ENCODE results near the gene ZC3H4. TPM values are rescaled to one million over a fixed set of nuclear protein-coding genes. Genes with fewer than 3 reads are reported as not detected.

Gene ZC3H4
- total RNA-seq, 1 experiment from 2014 or later = 51.9 TPM

DNA sequence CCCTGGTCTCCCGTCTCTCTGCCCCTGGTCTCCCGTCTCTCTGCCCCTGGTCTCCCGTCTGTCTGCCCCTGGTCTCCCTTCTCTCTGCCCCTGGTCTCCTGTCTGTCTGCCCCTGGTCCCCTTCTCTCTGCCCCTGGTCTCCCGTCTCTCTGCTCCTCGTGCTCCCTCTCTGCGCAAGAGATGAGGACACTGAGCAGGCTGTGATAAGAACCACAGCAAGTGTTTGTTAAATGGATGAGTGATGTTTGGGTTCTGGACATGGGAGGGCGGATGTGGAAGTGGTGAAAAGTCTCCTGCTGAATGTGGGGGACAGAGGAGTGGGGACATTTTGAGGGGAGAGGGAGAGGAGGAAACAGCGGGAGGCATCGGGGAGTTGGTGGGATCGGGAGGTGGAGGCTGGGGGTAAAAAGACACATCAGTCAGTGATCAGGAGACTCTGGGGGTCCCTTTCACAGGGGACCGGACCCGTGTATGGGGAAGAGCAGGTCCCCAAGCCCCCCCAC, 85.9 kb downstream of the ZC3H4 start:
- POLR2A ChIA-PET (ENCODE audit: unreplicated experiment) = no interaction called here

GRCh38 chr19:47026889-47027288, 86.7 kb downstream of the ZC3H4 start:
- no peak for DNase-seq
- CTCF ChIA-PET = no interaction called here
- BruUV-seq (replicated peaks) = no TSS peak

More for the DNA sequence above, 85.9 kb downstream of the ZC3H4 start:
- intact Hi-C loops (cut with micrococcal nuclease; ENCODE audit: unreplicated experiment) = no loop called here
- Histone ChIP-seq H3K79me2 (ENCODE audit: low read depth) (no peaks in the 10 kb centered on the region), H3K9me2 (ENCODE audit: insufficient read depth) (no peaks in the 10 kb centered on the region), H3K27me3 (ENCODE audit: insufficient read depth, low read depth) (peaks cover 51% of the 10 kb centered on the region), H3K4me1 (replicated peaks; ENCODE audit: insufficient read depth) (no peaks in the 10 kb centered on the region), H3K4me2 (no peak overlapping the region), H3K36me3 (ENCODE audit: low read depth) (no peaks in the 10 kb centered on the region), H3K27ac (no peak overlapping the region), H2AFZ (no peak overlapping the region), H4K20me1 (ENCODE audit: insufficient read depth) (no peaks in the 10 kb centered on the region), H3K9me3 (ENCODE audit: insufficient read depth, low read depth) (no peaks in the 10 kb centered on the region), H3K4me3 (no peak overlapping the region), H3F3A (ENCODE audit: insufficient read depth, low read depth) (peaks cover 18% of the 10 kb centered on the region; the same call in 1 of the 2 replicates)
- BruUV-seq (replicated peaks) = no TSS peak
- TF ChIP-seq EZH2 (IDR thresholded peaks at IDR 0.05; ENCODE audit: low read depth) = no peak
- TF ChIP-seq, protein P1, sequence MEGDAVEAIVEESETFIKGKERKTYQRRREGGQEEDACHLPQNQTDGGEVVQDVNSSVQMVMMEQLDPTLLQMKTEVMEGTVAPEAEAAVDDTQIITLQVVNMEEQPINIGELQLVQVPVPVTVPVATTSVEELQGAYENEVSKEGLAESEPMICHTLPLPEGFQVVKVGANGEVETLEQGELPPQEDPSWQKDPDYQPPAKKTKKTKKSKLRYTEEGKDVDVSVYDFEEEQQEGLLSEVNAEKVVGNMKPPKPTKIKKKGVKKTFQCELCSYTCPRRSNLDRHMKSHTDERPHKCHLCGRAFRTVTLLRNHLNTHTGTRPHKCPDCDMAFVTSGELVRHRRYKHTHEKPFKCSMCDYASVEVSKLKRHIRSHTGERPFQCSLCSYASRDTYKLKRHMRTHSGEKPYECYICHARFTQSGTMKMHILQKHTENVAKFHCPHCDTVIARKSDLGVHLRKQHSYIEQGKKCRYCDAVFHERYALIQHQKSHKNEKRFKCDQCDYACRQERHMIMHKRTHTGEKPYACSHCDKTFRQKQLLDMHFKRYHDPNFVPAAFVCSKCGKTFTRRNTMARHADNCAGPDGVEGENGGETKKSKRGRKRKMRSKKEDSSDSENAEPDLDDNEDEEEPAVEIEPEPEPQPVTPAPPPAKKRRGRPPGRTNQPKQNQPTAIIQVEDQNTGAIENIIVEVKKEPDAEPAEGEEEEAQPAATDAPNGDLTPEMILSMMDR (conservative IDR thresholded peaks at IDR 0.05) = no peak
- DNase-seq = no peak
- CTCF ChIA-PET = interaction anchor here (0.6 kb wide), 3 partner anchors 201 to 274 kb away, joined by 5 to 12 read pairs (median 10); no protein-coding TSS in a partner anchor

DNA sequence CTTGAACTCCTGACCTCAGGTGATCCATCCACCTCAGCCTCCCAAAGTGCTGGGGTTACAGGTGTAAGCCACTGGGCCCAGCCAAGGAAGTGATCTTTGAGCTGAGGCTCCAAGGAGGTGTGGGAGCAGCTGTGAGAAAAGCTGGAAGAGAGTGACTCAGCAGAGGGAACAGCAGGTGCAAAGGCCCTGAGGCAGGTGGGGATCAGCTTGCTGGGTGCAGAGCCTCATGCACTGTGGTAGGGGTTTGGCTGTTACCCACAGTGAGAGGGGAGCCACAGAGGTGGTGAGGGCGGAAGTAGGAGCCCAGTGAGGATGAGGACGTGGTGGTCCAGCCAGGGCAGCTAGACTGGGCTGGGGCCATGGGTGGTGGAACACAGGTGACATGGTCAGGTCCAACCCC, 87.4 kb downstream of the ZC3H4 start:
- ChIA-PET CTCF (no interaction called here), POLR2A (ENCODE audit: unreplicated experiment) (interaction anchor here (0.6 kb wide), 1 partner anchor 118 kb away, joined by 3 read pairs; no protein-coding TSS in a partner anchor)
- DNase-seq = no peak
- no peak overlapping the region for H3K27ac ChIP-seq
- intact Hi-C loops (cut with micrococcal nuclease; ENCODE audit: unreplicated experiment) = no loop called here
- H3K4me3 ChIP-seq = no peak overlapping the region
- peaks cover 15% of the 10 kb centered on the region; the same call in 1 of the 2 replicates for H3F3A ChIP-seq (ENCODE audit: insufficient read depth, low read depth)
- H3K4me2 ChIP-seq = no peak overlapping the region
- no peaks in the 10 kb centered on the region for H3K9me3 ChIP-seq (ENCODE audit: insufficient read depth, low read depth)
- no peaks in the 10 kb centered on the region for H3K9me2 ChIP-seq (ENCODE audit: insufficient read depth)
- no peak overlapping the region for H2AFZ ChIP-seq
- no peaks in the 10 kb centered on the region for H3K79me2 ChIP-seq (ENCODE audit: low read depth)
- peaks cover 65% of the 10 kb centered on the region for H3K27me3 ChIP-seq (ENCODE audit: insufficient read depth, low read depth)
- no peak for TF ChIP-seq EZH2 (IDR thresholded peaks at IDR 0.05; ENCODE audit: low read depth)
- TF ChIP-seq, protein P1 (conservative IDR thresholded peaks at IDR 0.05) = no peak
- H4K20me1 ChIP-seq (ENCODE audit: insufficient read depth) = no peaks in the 10 kb centered on the region
- 0 out of 2 replicates have a peak, but pooled peaks cover under 1% of the 10 kb centered on the region for H3K4me1 ChIP-seq (replicated peaks; ENCODE audit: insufficient read depth)
- no TSS peak for BruUV-seq (replicated peaks)
- H3K36me3 ChIP-seq (ENCODE audit: low read depth) = no peaks in the 10 kb centered on the region

More at GRCh38 chr19:47026889-47027288, 86.7 kb downstream of the ZC3H4 start:
- Histone ChIP-seq H3K9me3 (ENCODE audit: insufficient read depth, low read depth) (no peaks in the 10 kb centered on the region), H3K9me2 (ENCODE audit: insufficient read depth) (no peaks in the 10 kb centered on the region), H3K27me3 (ENCODE audit: insufficient read depth, low read depth) (peaks cover 58% of the 10 kb centered on the region), H4K20me1 (ENCODE audit: insufficient read depth) (no peaks in the 10 kb centered on the region), H3K27ac (no peak overlapping the region), H3K4me2 (no peak overlapping the region), H3K36me3 (ENCODE audit: low read depth) (no peaks in the 10 kb centered on the region), H2AFZ (no peak overlapping the region), H3K4me3 (no peak overlapping the region), H3K79me2 (ENCODE audit: low read depth) (no peaks in the 10 kb centered on the region), H3K4me1 (replicated peaks; ENCODE audit: insufficient read depth) (no peaks in the 10 kb centered on the region), H3F3A (ENCODE audit: insufficient read depth, low read depth) (peaks cover 15% of the 10 kb centered on the region; the same call in 1 of the 2 replicates)
- no peak for TF ChIP-seq EZH2 (IDR thresholded peaks at IDR 0.05; ENCODE audit: low read depth)
- TF ChIP-seq, protein P1 (conservative IDR thresholded peaks at IDR 0.05) = no peak
- POLR2A ChIA-PET (ENCODE audit: unreplicated experiment) = no interaction called here
- intact Hi-C loops (cut with micrococcal nuclease; ENCODE audit: unreplicated experiment) = no loop called here

Measured in PC-9 (cell line).